GM12891 (cell line): ENCODE results near the gene ARIH2. TPM values are rescaled to one million over a fixed set of nuclear protein-coding genes. Genes with fewer than 3 reads are reported as not detected.

Experiments
- DNase-seq: peaks from one replicate; pipeline ENCODE4 v3.0.0; 2011; ENCODE audit warnings: low spot score; ENCODE audit not compliant: insufficient read length
- FAIRE-seq: peaks from 2 replicates; lab custom pipeline; 2011; peaks lifted over from hg19 to GRCh38; lab: Jason Lieb, UNC
- PAX5 ChIP-seq: IDR thresholded peaks from 2 replicates; pipeline ENCODE4 v1.6.1; 2011; ENCODE audit warnings: low read length, moderate library complexity, mild to moderate bottlenecking; ENCODE audit not compliant: insufficient read depth, severe bottlenecking
- POLR2A ChIP-seq: IDR thresholded peaks from 2 replicates; pipeline ENCODE4 v1.6.1; 2011; ENCODE audit warnings: low read depth, low read length, control low read depth
- POLR2AphosphoS5 ChIP-seq: IDR thresholded peaks from 2 replicates; pipeline ENCODE4 v1.6.1; 2011; ENCODE audit warnings: low read depth, low read length, control low read depth
- POU2F2 ChIP-seq: IDR thresholded peaks from 2 replicates; pipeline ENCODE4 v1.6.1; 2011; ENCODE audit warnings: low read depth, mild to moderate bottlenecking, control low read depth, low read length, moderate library complexity
- SPI1 ChIP-seq: IDR thresholded peaks from 2 replicates; pipeline ENCODE4 v1.6.1; 2011; ENCODE audit warnings: low read depth, low read length, control low read depth
- TAF1 ChIP-seq: IDR thresholded peaks from 2 replicates; pipeline ENCODE4 v1.6.1; 2011; ENCODE audit warnings: low read depth, low read length, control low read depth
- polyA plus RNA-seq: library from polyadenylated mRNA; unstranded; fragments of >200 nt; gene quantifications from one replicate; pipeline ENCODE4 v1.2.1, GENCODE V29; 2012; ENCODE audit warnings: low read depth, missing spikeins, inconsistent platforms; ENCODE audit not compliant: missing spikeins

ARIH2 gene
- 31.0 TPM for polyA plus RNA-seq

DNA sequence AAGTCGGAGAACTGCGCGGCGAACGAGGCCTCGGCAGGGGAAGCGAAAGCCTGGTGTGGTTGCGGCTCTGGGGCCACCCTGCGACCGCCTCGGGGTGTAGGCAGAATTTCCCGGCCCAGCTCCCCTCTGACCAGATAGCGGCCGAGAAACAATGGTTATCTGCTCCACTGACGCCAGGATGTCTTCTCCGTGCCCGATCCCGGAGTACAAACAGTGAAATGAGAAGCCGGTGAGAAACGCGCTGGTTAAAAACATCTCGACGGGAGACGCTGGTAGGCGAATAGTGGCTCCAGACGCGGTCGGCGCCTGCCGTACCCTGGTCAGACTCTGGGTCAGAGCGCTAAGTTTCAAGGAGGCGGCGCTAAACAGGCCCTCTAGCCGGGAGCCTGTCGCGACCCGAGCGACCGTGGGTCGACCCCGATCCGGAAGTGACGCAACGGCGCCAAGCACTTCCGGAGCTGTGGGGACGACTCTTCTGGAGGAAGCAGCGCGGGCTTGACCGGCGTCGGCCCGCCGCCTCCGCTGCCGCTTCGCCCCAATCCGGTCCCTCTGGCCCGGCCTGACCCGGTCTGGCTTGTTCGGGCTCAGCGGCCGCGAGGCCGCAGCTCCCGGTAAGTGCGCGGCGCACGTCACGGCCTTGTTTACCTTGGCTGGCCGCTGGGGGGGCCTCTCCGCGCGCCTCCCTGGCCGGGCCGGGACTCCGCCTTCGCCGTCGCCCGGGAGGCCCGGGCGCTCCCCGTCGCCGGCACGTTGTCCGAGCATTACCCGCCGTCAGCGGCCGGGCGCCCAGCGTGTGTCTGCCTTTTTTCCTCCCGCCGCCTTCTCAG is at the start of gene ARIH2:
Gene ARIH2 (plus strand): TSS at position 455 of the 827 bp plus-strand sequence. CDS start 8,717 bp downstream, outside the sequence.
- FAIRE-seq (no peak), DNase-seq (peak; percentile 90)
- peak; percentile 76 for TF ChIP-seq POU2F2
- TF ChIP-seq POLR2AphosphoS5 = peak; percentile 72
- peak; percentile 71 for TF ChIP-seq POLR2A
- peak; percentile 1 for TF ChIP-seq PAX5
- no peak; the same call in 1 of the 2 replicates for TF ChIP-seq TAF1
- peak; percentile 93 for TF ChIP-seq SPI1

DNA sequence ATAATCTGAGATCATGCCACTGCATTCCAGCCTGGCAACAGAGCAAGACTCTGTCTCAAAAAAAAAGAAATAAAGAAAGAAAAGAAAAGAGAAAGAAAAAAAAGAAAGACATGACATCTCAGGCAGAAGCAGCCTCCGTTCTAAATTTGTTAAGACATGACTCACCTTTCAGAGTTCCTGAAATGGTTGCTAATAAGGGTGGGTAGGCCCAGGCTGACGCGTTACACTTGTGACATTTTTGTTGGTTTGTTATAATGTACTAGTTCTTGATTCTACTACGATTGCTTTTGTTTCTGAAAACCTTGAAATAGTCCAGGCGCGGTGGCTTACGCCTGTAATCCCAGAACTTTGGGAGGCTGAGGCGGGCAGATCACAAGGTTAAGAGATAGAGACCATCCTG is 41.0 kb upstream of the ARIH2 start:
- DNase-seq (no peak), FAIRE-seq (no peak)
- no peak for TF ChIP-seq POU2F2
- TF ChIP-seq TAF1 = no peak
- TF ChIP-seq PAX5 = no peak
- TF ChIP-seq SPI1 = no peak; the same call in 1 of the 2 replicates
- TF ChIP-seq POLR2AphosphoS5 = no peak
- no peak for TF ChIP-seq POLR2A

DNA sequence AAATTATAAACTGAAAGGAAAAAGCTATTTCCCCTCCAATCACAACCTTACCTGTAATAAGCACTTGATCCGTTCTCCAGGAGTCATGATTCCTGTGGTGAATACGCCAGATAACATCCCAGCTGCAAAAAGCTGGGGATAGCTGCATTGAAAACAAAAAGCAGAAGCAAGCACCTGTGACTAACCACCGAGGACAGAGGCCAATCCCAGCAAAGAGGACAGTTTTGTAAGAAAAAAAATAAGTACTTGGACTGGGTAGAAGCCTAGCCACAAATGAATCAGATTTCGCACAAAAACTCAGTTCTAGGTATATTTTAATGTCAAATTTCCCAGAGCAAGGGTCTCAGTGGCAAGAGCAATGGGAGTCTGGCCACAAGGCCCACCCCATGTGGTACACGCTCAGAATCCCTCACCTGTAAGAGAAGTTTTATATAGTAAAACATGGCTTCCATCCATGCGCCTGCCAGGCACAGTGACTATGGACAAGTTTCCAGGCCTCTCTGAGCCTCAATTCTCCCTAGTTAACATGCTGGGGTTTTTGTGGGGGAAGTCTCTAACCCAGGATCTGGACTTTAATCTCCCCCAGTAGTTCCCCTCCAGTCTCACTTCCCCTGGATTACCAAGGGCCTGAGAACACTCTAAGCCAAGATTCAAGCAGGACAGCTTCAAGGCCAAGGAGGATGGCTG is 39.2 kb upstream of the ARIH2 start:
- TF ChIP-seq TAF1 = no peak
- TF ChIP-seq PAX5 = no peak
- TF ChIP-seq SPI1 = peak; percentile 91
- no peak for TF ChIP-seq POU2F2
- no peak for TF ChIP-seq POLR2A
- no peak for TF ChIP-seq POLR2AphosphoS5
- DNase-seq = no peak
- FAIRE-seq = peak; percentile 9

DNA sequence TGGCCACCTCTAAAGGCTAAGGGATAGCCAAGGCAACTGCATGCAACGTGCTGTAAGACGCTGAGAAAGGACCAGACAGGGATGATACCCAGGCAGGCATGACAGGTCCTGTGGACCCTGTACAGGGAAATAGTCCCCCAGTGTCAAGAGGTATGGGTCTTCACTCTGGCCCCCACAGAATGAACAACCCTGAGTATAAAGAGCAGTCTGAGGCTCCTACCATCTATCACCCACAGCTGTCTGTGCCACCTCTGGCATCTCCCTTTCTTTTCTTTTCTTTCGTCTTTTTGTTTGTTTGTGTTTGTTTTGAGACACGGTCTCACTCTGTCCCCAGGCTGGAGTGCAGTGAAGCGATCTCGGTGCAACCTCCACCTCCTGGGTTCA is 38.7 kb upstream of the ARIH2 start:
- no peak for TF ChIP-seq TAF1
- TF ChIP-seq POLR2AphosphoS5 = no peak
- no peak for TF ChIP-seq POLR2A
- no peak for TF ChIP-seq PAX5
- TF ChIP-seq SPI1 = no peak
- TF ChIP-seq POU2F2 = no peak
- FAIRE-seq (no peak), DNase-seq (no peak)

DNA sequence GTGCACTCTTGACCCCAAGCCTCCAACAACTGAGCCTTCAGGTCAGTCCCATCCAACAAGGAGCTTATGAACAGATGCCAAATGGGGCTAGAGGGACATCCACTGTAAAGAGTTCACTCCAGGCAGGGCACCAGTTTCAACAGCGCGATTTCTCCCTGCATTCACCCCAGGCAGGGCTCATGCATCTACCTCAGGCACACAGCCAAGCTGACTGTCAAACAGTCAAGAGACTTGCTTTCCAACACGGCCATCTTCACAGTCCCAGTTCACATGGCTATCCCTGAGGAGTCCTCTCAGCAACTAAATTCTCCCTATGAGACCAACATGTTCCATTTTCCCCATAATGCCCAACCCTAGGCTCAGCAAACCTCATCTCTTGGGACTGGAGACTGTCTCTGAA is 37.6 kb upstream of the ARIH2 start:
- FAIRE-seq (no peak), DNase-seq (no peak)
- TF ChIP-seq POLR2A (no peak), POU2F2 (no peak), SPI1 (no peak), POLR2AphosphoS5 (no peak), PAX5 (no peak), TAF1 (no peak)

DNA sequence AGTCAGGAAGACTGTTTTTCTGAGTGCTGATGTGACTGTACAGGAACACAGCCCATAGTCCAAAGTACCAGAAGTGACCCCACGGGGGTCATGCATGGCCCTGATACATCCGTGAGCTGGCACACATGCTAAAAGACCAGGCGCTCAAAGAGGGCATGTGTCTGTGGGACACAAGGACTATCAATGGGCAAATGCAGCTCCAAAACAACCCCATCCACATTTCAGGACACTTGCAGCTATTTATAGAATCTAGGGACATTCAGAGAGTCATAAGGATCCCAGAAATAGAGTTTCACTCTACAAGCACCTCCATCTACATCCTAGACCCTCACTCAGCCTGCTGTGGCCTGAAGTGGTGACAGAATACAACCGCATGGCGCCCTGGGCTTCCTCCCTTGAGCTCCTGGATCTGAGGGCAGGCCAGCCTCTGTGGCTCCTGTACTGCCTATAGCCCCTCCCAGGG is 37.0 kb upstream of the ARIH2 start:
- FAIRE-seq = no peak
- TF ChIP-seq SPI1 (no peak), POLR2A (no peak), POU2F2 (no peak), PAX5 (no peak), TAF1 (no peak)
- DNase-seq = no peak

DNA sequence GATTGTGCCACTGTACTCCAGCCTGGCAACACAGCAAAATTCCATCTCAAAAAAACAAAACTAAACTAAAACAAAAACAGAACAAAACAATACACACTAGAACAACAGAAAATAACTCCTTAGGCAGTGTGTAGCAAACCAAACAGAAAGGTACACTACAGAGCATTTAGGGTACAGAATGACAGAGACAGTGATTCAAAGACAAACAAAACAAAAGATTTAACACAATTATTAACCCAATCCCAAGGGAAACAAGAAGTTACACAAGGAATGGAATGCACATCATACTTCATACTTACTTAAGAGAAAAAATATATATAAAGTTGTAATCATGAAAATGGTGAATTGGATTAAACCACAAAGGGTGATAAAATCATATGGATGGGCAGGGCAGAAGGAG is 32.9 kb upstream of the ARIH2 start:
- FAIRE-seq (no peak), DNase-seq (no peak)
- no peak for TF ChIP-seq POU2F2
- TF ChIP-seq PAX5 = no peak
- no peak for TF ChIP-seq POLR2AphosphoS5
- TF ChIP-seq TAF1 = no peak
- no peak for TF ChIP-seq SPI1
- TF ChIP-seq POLR2A = no peak

DNA sequence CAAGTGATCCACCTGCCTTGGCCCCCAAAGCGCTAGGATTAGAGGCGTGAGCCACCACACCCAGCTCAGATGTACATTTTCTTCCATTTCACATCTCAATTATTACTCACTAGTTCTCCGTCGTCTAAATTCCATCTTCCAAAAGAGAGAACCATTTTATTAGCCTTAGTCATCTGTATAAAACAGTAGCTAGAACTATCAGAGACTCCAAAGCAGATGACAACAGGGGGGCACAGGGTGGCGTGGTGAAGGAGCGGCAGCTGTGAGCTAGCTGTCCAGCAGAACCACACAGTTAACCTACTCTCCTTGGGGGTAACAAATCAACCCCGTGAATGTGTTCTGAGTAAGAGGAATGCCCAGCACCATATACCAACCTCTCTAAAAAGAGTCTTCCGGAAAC is 27.0 kb upstream of the ARIH2 start:
- TF ChIP-seq PAX5 (no peak), POLR2AphosphoS5 (no peak), TAF1 (no peak), SPI1 (no peak), POLR2A (no peak), POU2F2 (no peak)
- no peak for FAIRE-seq
- no peak for DNase-seq

DNA sequence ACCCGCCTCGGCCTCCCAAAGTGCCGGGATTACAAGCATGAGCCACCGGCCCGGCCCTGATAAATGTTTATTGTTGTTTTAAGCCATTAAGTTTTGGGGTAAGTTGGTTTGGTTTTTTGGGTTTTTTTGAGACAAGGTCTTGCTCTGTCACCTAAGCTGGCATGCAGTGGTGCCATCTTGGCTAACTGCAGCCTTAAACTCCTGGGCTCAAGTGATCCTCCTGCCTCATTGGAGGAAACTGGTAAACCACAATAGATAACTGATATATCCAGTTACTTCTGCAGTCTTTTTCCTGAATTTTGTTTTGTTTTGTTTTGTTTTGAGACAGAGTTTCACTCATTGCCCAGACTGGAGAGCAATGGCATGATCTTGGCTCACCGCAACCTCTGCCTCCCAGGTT is 24.1 kb upstream of the ARIH2 start:
- FAIRE-seq = no peak
- TF ChIP-seq POLR2AphosphoS5 = no peak
- no peak for TF ChIP-seq TAF1
- no peak for DNase-seq
